HL-60/S4 treated with phorbol 12-myristate 13-acetate at 8.2 ng/mL for 4 days and 3 days (cell line): ENCODE results near the gene PRELID2.
"Not testable (repeated sequence)": the region's sequence is repeated elsewhere in the genome, so short reads cannot be mapped to it uniquely, and the experiment has no call there.

Source experiments
- in situ Hi-C: fragments of 300-500 bp; cut with MboI; formaldehyde crosslinking; loops from 2 replicates; pipeline ENCODE4 v1.15.0; 2022; ENCODE audit warnings: low sequenced_read_pairs

PRELID2 gene

DNA sequence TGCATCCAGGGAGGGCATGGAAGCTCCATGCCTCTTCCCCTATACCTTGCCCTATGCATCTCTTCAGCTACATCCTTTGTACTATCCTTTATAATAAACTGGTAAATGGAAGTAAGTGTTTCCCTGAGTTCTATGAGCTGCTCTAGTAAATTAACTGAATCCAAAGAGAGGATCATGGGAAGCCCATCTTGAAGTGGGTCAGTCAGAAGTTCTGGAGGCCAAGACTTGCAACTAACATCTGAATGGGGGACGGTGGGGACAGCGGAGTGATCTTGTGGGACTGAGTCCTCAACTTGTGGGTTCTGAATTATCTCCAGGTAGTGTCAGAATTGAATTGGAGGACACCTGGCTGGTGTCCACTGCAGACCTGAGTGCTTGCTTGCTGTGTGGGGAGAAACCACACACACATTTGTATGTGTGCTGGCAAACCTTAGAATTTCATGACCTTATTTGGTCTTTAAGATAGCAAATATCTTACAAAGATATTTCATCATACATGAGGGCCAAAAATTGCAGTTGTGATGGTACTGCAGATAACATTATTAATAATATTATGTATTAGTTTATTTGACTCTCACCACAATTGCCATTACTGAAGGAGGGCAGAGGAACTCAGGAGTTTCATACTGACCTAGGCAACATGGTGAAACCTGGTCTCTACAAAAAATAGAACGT, 5.5 kb upstream of the PRELID2 start:
- in situ Hi-C loops = no loop called here

DNA sequence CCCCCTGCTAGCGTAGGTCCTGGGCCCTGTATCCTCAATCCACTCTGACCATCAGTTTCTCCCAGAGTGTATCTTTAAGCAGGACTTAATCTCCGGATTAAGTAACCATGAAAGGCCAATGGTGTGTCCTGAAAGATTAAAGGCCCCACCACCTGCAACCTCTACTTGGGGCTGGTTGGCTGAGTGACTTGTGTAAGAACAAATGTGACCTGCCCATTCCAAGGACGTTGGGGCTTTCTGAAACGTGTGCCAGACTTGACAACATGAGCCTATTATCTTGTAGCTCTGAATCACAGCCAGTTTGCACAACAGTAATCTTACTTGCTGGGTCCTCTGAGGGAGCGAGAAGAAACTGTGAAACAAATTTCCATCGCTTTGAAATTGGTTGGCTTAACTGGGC, 3.1 kb upstream of the PRELID2 start:
- in situ Hi-C loops = no loop called here

- in situ Hi-C loops = not testable (repeated sequence)
Observed at GRCh38 chr5:145836241-145836640, 1.1 kb upstream of the PRELID2 start.

- in situ Hi-C loops = no loop called here
Observed at GRCh38 chr5:145835848-145836239, 702 bp upstream of the PRELID2 start.

GRCh38 chr5:145834554-145834916, 607 bp downstream of the PRELID2 start:
- in situ Hi-C loops = no loop called here

DNA sequence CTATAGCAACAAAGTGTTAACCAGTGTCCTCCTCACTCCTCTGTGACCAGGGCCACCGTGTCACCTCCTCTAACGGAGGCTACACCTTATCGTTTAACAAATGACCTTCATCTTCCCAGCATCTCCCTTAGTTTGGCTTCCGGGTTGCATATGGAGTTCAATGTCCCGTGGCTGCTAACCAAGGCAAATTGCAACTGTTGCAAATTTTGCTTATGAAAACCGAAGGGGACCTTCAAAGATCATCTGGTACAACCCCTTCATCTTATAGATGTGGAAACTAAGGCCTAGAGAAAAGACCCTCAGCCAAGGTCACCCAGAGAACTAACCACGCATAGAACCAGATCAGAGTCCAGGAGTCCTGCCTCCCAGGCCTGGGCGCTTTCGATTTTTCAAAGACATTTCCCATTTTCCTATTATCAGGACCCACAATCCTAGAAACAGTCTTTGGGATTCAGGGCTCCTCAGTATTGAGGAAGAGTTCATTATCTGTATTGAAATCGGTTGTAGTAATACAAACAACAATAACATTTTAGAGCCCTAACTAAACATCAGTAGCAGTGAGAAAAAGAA, 1.4 kb downstream of the PRELID2 start:
- in situ Hi-C loops = no loop called here

- in situ Hi-C loops = no loop called here
Observed at GRCh38 chr5:145830594-145830993, 4.5 kb downstream of the PRELID2 start.

GRCh38 chr5:145829708-145830361, 5.3 kb downstream of the PRELID2 start:
- in situ Hi-C loops = no loop called here

- in situ Hi-C loops = no loop called here
Observed at GRCh38 chr5:145826895-145827674, 8.1 kb downstream of the PRELID2 start.

DNA sequence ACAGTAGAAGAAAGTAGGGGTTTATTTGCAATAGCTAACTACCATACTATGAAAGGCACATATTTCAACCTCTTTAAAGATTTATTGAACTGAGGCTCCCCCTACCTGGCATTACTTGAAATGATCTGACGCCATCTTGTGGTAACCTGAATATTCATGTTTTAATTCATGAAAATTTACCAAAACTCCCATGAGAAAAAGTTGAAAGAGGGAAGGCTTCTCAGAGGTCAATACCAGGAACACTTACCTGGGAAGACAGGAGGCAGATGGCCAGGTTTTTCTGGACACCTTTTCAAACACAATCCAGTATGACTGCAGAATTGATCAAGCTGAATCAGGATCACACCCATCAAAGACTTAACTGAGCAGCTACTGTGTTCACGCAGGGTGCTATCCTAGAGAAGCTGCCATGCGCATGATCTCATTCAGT, 9.4 kb downstream of the PRELID2 start:
- in situ Hi-C loops = no loop called here

DNA sequence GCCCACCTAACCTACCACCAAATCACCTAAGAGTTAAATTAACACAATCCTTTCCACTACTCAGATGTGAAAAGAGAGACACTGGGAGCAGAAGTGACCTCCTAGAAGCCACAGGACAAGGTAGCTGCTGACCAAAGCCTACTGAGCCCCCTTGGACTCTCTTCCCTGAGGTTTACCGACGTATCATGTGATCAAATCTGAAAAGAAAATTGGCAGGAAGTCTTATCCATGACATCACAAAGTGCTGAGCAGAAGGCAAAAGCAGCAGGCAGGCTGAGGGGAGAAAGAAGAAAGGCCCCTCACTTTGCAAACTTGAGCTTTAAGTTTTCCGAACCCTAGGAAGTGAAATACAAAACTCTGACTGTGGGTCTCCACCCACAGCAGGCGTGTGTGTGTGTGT, 11.1 kb downstream of the PRELID2 start:
- in situ Hi-C loops = no loop called here

GRCh38 chr5:145818604-145819003, 16.5 kb downstream of the PRELID2 start:
- in situ Hi-C loops = no loop called here

DNA sequence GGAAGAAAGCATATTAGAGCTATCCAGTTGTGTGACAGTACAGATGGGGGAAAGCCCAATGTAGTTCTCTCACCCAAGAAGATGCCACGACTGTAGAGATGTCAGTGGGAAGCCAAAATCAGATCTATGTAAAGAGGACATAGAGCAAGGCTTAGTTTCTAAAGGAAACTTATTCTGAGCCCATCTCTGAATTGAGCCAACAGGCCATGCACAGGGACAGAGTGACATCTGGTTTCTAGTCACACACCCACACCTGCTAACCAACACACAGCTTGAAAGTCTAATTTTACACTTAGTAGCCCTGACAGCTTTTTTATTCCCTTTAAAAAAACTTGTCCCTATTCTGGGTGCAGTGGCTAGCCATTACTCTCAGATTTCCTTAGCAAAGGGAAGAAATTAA, 22.3 kb downstream of the PRELID2 start:
- in situ Hi-C loops = no loop called here

- in situ Hi-C loops = no loop called here
Observed at GRCh38 chr5:145811834-145812625, 23.1 kb downstream of the PRELID2 start.

- in situ Hi-C loops = no loop called here
Observed at GRCh38 chr5:145806923-145807322, 28.2 kb downstream of the PRELID2 start.

DNA sequence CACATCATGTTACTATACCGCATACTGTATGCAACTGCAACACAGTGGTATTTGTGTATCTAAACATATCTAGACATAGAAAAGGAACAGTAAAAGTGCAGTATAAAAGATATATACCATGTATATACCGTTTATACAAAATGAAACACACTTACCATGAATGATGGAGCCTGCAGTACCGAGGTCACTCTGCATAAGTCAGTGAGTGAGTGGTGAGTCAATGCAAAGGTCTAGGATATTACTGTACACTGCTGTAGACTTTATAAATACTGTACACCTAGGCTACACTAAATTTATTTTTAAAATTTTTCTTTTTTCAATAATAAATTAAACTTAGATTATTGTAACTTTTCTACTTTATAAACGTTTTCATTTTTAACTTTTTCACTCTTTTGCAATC, 29.3 kb downstream of the PRELID2 start:
- in situ Hi-C loops = no loop called here

- in situ Hi-C loops = no loop called here
Observed at GRCh38 chr5:145804701-145805100, 30.4 kb downstream of the PRELID2 start.

GRCh38 chr5:145803112-145804004, 31.8 kb downstream of the PRELID2 start:
- in situ Hi-C loops = no loop called here

DNA sequence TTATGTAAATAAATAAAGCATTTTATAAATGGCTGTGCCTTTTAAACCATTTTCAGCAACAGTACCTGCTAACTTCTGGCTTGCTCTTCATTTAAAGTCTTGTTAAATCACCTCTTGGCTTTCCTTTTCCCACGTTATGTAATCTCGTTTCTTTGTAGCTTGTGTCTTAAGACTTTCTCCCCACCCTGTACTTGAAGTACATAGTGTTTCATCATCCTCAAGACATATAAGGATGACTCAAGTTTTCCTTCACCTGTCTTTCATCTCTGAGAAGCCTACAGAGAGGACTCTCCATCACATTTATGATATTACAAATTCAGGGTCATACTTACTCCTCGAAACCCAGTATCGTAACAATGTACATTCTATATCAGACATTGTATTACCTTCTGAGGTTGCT, 33.9 kb downstream of the PRELID2 start:
- in situ Hi-C loops = no loop called here

- in situ Hi-C loops = no loop called here
Observed at GRCh38 chr5:145800181-145800580, 35.0 kb downstream of the PRELID2 start.
